ENCODE results near the gene HLA-A.

The HLA-A gene

DNA sequence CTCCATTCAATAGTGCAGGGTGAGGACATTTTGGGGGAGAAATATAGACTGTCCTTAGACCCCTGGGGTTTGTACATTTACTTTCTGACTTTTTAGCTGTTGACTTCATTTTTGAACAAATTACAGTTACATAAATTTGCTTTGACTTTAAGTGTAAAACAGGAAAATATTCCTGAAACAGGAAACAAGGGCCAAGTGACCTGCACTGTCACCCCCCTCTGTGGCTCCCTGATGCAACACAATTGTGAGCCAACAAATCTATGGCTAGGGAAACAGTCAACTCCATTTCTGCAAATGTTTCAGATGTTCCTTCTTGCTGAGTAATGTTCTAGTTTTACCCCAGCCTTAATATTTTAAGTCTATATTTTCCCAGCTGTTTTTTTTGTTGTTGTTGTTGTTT, 39.8 kb downstream of the HLA-A start:
- ATAC-seq = no peak

DNA sequence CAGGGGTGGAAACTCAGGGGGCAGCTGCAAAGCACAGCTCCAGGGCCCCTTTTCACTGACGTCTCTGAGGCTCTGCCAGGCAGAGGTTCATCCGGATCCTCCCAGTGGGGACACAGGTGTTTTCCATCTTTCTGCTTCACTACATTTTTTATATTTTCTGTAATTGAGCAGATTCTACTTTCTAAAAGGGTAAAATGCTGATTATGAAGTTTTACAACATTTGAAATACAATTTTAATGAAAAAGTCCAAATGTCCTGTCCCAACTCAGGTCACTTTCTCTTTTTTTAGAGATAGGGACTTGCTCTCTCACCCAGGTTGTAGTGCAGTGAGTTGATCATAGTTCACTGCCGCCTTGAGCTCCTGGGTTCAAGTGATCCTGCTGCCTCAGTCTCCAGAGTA, 41.9 kb downstream of the HLA-A start:
- no peak for ATAC-seq
- TF ChIP-seq BACH2 (CRISPR knock-in tag; IDR thresholded peaks at IDR 0.05; ENCODE audit: borderline replicate concordance) = no peak
- TF ChIP-seq, protein P1, sequence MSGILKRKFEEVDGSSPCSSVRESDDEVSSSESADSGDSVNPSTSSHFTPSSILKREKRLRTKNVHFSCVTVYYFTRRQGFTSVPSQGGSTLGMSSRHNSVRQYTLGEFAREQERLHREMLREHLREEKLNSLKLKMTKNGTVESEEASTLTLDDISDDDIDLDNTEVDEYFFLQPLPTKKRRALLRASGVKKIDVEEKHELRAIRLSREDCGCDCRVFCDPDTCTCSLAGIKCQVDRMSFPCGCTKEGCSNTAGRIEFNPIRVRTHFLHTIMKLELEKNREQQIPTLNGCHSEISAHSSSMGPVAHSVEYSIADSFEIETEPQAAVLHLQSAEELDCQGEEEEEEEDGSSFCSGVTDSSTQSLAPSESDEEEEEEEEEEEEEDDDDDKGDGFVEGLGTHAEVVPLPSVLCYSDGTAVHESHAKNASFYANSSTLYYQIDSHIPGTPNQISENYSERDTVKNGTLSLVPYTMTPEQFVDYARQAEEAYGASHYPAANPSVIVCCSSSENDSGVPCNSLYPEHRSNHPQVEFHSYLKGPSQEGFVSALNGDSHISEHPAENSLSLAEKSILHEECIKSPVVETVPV (CRISPR knock-in tag; IDR thresholded peaks at IDR 0.05) = no peak
- TF ChIP-seq, protein P2, sequence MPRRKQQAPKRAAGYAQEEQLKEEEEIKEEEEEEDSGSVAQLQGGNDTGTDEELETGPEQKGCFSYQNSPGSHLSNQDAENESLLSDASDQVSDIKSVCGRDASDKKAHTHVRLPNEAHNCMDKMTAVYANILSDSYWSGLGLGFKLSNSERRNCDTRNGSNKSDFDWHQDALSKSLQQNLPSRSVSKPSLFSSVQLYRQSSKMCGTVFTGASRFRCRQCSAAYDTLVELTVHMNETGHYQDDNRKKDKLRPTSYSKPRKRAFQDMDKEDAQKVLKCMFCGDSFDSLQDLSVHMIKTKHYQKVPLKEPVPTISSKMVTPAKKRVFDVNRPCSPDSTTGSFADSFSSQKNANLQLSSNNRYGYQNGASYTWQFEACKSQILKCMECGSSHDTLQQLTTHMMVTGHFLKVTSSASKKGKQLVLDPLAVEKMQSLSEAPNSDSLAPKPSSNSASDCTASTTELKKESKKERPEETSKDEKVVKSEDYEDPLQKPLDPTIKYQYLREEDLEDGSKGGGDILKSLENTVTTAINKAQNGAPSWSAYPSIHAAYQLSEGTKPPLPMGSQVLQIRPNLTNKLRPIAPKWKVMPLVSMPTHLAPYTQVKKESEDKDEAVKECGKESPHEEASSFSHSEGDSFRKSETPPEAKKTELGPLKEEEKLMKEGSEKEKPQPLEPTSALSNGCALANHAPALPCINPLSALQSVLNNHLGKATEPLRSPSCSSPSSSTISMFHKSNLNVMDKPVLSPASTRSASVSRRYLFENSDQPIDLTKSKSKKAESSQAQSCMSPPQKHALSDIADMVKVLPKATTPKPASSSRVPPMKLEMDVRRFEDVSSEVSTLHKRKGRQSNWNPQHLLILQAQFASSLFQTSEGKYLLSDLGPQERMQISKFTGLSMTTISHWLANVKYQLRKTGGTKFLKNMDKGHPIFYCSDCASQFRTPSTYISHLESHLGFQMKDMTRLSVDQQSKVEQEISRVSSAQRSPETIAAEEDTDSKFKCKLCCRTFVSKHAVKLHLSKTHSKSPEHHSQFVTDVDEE (CRISPR knock-in tag; IDR thresholded peaks at IDR 0.05) = no peak
- no peak for TF ChIP-seq TOX (CRISPR knock-in tag; IDR thresholded peaks at IDR 0.05; ENCODE audit: borderline replicate concordance)
- no peak for TF ChIP-seq TCF4 (CRISPR knock-in tag; IDR thresholded peaks at IDR 0.05; ENCODE audit: borderline replicate concordance)
- TF ChIP-seq GLIS3 (CRISPR knock-in tag; IDR thresholded peaks at IDR 0.05) = no peak
- TF ChIP-seq ZFP30 (CRISPR knock-in tag; IDR thresholded peaks at IDR 0.05) = no peak
- TF ChIP-seq OSR1 (CRISPR knock-in tag; IDR thresholded peaks at IDR 0.05) = no peak
- no peak for TF ChIP-seq RARB (CRISPR knock-in tag; IDR thresholded peaks at IDR 0.05)
- TF ChIP-seq, protein P3, sequence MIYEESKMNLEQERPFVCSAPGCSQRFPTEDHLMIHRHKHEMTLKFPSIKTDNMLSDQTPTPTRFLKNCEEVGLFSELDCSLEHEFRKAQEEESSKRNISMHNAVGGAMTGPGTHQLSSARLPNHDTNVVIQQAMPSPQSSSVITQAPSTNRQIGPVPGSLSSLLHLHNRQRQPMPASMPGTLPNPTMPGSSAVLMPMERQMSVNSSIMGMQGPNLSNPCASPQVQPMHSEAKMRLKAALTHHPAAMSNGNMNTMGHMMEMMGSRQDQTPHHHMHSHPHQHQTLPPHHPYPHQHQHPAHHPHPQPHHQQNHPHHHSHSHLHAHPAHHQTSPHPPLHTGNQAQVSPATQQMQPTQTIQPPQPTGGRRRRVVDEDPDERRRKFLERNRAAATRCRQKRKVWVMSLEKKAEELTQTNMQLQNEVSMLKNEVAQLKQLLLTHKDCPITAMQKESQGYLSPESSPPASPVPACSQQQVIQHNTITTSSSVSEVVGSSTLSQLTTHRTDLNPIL (CRISPR knock-in tag; IDR thresholded peaks at IDR 0.05; ENCODE audit: low read depth) = no peak
- TF ChIP-seq, protein P4, sequence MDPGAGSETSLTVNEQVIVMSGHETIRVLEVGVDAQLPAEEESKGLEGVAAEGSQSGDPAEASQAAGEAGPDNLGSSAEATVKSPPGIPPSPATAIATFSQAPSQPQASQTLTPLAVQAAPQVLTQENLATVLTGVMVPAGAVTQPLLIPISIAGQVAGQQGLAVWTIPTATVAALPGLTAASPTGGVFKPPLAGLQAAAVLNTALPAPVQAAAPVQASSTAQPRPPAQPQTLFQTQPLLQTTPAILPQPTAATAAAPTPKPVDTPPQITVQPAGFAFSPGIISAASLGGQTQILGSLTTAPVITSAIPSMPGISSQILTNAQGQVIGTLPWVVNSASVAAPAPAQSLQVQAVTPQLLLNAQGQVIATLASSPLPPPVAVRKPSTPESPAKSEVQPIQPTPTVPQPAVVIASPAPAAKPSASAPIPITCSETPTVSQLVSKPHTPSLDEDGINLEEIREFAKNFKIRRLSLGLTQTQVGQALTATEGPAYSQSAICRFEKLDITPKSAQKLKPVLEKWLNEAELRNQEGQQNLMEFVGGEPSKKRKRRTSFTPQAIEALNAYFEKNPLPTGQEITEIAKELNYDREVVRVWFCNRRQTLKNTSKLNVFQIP (CRISPR knock-in tag; IDR thresholded peaks at IDR 0.05; ENCODE audit: borderline replicate concordance, low read depth) = no peak
- no peak for TF ChIP-seq ZFP3 (CRISPR knock-in tag; IDR thresholded peaks at IDR 0.05)
- TF ChIP-seq, protein P5, sequence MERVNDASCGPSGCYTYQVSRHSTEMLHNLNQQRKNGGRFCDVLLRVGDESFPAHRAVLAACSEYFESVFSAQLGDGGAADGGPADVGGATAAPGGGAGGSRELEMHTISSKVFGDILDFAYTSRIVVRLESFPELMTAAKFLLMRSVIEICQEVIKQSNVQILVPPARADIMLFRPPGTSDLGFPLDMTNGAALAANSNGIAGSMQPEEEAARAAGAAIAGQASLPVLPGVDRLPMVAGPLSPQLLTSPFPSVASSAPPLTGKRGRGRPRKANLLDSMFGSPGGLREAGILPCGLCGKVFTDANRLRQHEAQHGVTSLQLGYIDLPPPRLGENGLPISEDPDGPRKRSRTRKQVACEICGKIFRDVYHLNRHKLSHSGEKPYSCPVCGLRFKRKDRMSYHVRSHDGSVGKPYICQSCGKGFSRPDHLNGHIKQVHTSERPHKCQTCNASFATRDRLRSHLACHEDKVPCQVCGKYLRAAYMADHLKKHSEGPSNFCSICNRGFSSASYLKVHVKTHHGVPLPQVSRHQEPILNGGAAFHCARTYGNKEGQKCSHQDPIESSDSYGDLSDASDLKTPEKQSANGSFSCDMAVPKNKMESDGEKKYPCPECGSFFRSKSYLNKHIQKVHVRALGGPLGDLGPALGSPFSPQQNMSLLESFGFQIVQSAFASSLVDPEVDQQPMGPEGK (CRISPR knock-in tag; IDR thresholded peaks at IDR 0.05; ENCODE audit: borderline replicate concordance) = no peak
- no peak for TF ChIP-seq CSDC2 (CRISPR knock-in tag; IDR thresholded peaks at IDR 0.05)
- no peak for TF ChIP-seq ARNTL (CRISPR knock-in tag; IDR thresholded peaks at IDR 0.05; ENCODE audit: borderline replicate concordance, low read depth)
- TF ChIP-seq ESRRG (CRISPR knock-in tag; IDR thresholded peaks at IDR 0.05) = no peak
- TF ChIP-seq ZNF70 (CRISPR knock-in tag; IDR thresholded peaks at IDR 0.05) = no peak
- no peak for TF ChIP-seq ZNF8 (CRISPR knock-in tag; IDR thresholded peaks at IDR 0.05)
- no peak for TF ChIP-seq ZC3H10 (CRISPR knock-in tag; IDR thresholded peaks at IDR 0.05)

More for the DNA sequence above, 39.8 kb downstream of the HLA-A start:
- TF ChIP-seq, protein P4 (CRISPR knock-in tag; IDR thresholded peaks at IDR 0.05; ENCODE audit: borderline replicate concordance, low read depth) = no peak
- TF ChIP-seq, protein P5 (CRISPR knock-in tag; IDR thresholded peaks at IDR 0.05; ENCODE audit: borderline replicate concordance) = no peak
- TF ChIP-seq BACH2 (CRISPR knock-in tag; IDR thresholded peaks at IDR 0.05; ENCODE audit: borderline replicate concordance) = no peak
- no peak for TF ChIP-seq ZNF8 (CRISPR knock-in tag; IDR thresholded peaks at IDR 0.05)
- TF ChIP-seq PPARA (CRISPR knock-in tag; IDR thresholded peaks at IDR 0.05; ENCODE audit: borderline replicate concordance) = no peak
- TF ChIP-seq, protein P2 (CRISPR knock-in tag; IDR thresholded peaks at IDR 0.05) = no peak
- TF ChIP-seq CSDC2 (CRISPR knock-in tag; IDR thresholded peaks at IDR 0.05) = no peak

All from SK-N-SH treated with all-trans-retinoic acid at 6 μM for 48 hours (cell line).